GM12878 (cell line): ENCODE results near the gene SPDYC. TPM values are rescaled to one million over a fixed set of nuclear protein-coding genes. Genes with fewer than 3 reads are reported as not detected.

Source experiments
- TAF1 ChIP-seq: IDR thresholded peaks from 2 replicates; pipeline ENCODE4 v1.6.1; 2011; ENCODE audit warnings: mild to moderate bottlenecking, low read depth, low read length, borderline replicate concordance
- microRNA-seq: library from miRNA; unstranded; fragments of <30 nt; microRNA quantifications from one replicate; pipeline ENCODE4, GENCODE V29; 2018
- polyA plus RNA-seq, 11 experiments: library from polyadenylated mRNA; depleted of rRNA in 4 of 11; unstranded in 6 of 11; stranded (reverse) in 5 of 11; fragments of >200 nt; fragmentation: Nextera tagmentation in 4 of 11; fragmentation: Illumina TruSeq in 1 of 11; extraction: Ambion mirVana in 4 of 11; extraction: Trizol in 1 of 11; gene quantifications; 1 replicate in 1 of 11; 2 replicates in 10 of 11; pipeline versions ENCODE4 v1.2.1 to v1.2.3, GENCODE V29; 2011 to 2016; ENCODE audit warnings: inconsistent platforms in 2 of 11, missing spikeins in 2 of 11, low read depth in 1 of 11
- small RNA-seq: library from RNA; depleted of rRNA; stranded (forward); fragments of <200 nt; gene quantifications from one replicate; pipeline ENCODE3, GENCODE V24; 2014
- total RNA-seq, 4 experiments: library from RNA; depleted of rRNA in 3 of 4; stranded (reverse); fragments of >200 nt in 3 of 4; fragmentation: Illumina TruSeq in 1 of 4; extraction: Trizol in 1 of 4; gene quantifications; 2 replicates each; pipeline versions ENCODE4 v1.2.1 to v1.2.3, GENCODE V29; 2013 to 2021

Gene SPDYC
- total and polyA plus RNA-seq, 10 of the 15 experiments (the other 5 are each of a cell fraction or from before 2014, with no cell fraction given), result not detected

GRCh38 chr11:65221026-65221425 is 51.0 kb downstream of the SPDYC start (continued):
- no peak for TF ChIP-seq TAF1
- TF ChIP-seq, all 136 proteins: peak for 0

Small RNA genes lying within 50 kb of the gene (microRNA-seq; reads per million reads assigned to microRNA genes)
- gene MIR6751, result 0.56 reads per million

Small RNA genes lying within 50 kb of the gene (small RNA-seq; reads per million reads assigned to genes)
- not detected for gene HIGD1AP10
- gene PDCL2P2, result not detected
- 0.27 reads per million for gene RNU2-23P

Other genes starting within 250 kb of the SPDYC start
Only the 7 nearest of the 23 such genes appear.
- 213 and 279 TPM in 2 replicates for gene VPS51, start 74.0 kb upstream of the SPDYC start, total RNA-seq (2014; rRNA removed)
- gene VPS51, start 74.0 kb upstream of the SPDYC start, total RNA-seq (2014; rRNA removed; fragmentation: Illumina TruSeq; extraction: Trizol), result 55.8 and 61.6 TPM in 2 replicates
- 130 and 140 TPM in 2 replicates for gene VPS51, start 74.0 kb upstream of the SPDYC start, total RNA-seq (2021)
- gene VPS51, start 74.0 kb upstream of the SPDYC start, polyA plus RNA-seq (2011; rRNA removed), result 37.6 and 91.8 TPM in 2 replicates
- gene VPS51, start 74.0 kb upstream of the SPDYC start, polyA plus RNA-seq (2014; fragmentation: Illumina TruSeq; extraction: Trizol), result 8.9 and 25.1 TPM in 2 replicates
- 1 to 10 TPM; 1.5 to 8.6 TPM for gene VPS51, start 74.0 kb upstream of the SPDYC start, polyA plus RNA-seq (2014; fragmentation: Nextera tagmentation; extraction: Ambion mirVana)
- 123 and 185 TPM in 2 replicates for gene VPS51, start 74.0 kb upstream of the SPDYC start, polyA plus RNA-seq (2014; rRNA removed)
- gene VPS51, start 74.0 kb upstream of the SPDYC start, polyA plus RNA-seq (2016; fragmentation: Nextera tagmentation; extraction: Ambion mirVana), result 10 to 100 TPM; 41.9 to 50.7 TPM
- 29.6 and 32.8 TPM in 2 replicates for gene TM7SF2, start 58.4 kb upstream of the SPDYC start, total RNA-seq (2014; rRNA removed)
- 9.2 and 9.3 TPM in 2 replicates for gene TM7SF2, start 58.4 kb upstream of the SPDYC start, total RNA-seq (2014; rRNA removed; fragmentation: Illumina TruSeq; extraction: Trizol)
- gene TM7SF2, start 58.4 kb upstream of the SPDYC start, total RNA-seq (2021), result 30.2 and 31.2 TPM in 2 replicates
- 4.8 and 11.0 TPM in 2 replicates for gene TM7SF2, start 58.4 kb upstream of the SPDYC start, polyA plus RNA-seq (2011; rRNA removed)
- 4.3 and 11.3 TPM in 2 replicates for gene TM7SF2, start 58.4 kb upstream of the SPDYC start, polyA plus RNA-seq (2014; fragmentation: Illumina TruSeq; extraction: Trizol)
- gene TM7SF2, start 58.4 kb upstream of the SPDYC start, polyA plus RNA-seq (2014; fragmentation: Nextera tagmentation; extraction: Ambion mirVana), result 1 to 10 TPM in 1 of 2 experiments, under 1 TPM in 1; 0.52 to 2.9 TPM
- gene TM7SF2, start 58.4 kb upstream of the SPDYC start, polyA plus RNA-seq (2014; rRNA removed), result 37.9 and 38.2 TPM in 2 replicates
- 10 to 100 TPM; 47.4 to 57.7 TPM for gene TM7SF2, start 58.4 kb upstream of the SPDYC start, polyA plus RNA-seq (2016; fragmentation: Nextera tagmentation; extraction: Ambion mirVana)
- 12.9 and 20.4 TPM in 2 replicates for gene ZNHIT2, start 52.5 kb upstream of the SPDYC start, total RNA-seq (2014; rRNA removed)
- gene ZNHIT2, start 52.5 kb upstream of the SPDYC start, total RNA-seq (2014; rRNA removed; fragmentation: Illumina TruSeq; extraction: Trizol), result 1.3 and 2.0 TPM in 2 replicates
- gene ZNHIT2, start 52.5 kb upstream of the SPDYC start, total RNA-seq (2021), result 15.5 TPM in 2 replicates
- gene ZNHIT2, start 52.5 kb upstream of the SPDYC start, polyA plus RNA-seq (2011; rRNA removed), result 0.27 and 0.88 TPM in 2 replicates
- gene ZNHIT2, start 52.5 kb upstream of the SPDYC start, polyA plus RNA-seq (2014; fragmentation: Illumina TruSeq; extraction: Trizol), result 0.24 TPM in 1 of 2 replicates, not detected in the other
- under 1 TPM in 1 of 2 experiments, not detected in 1; 0.40 TPM for gene ZNHIT2, start 52.5 kb upstream of the SPDYC start, polyA plus RNA-seq (2014; fragmentation: Nextera tagmentation; extraction: Ambion mirVana)
- 15.5 and 18.3 TPM in 2 replicates for gene ZNHIT2, start 52.5 kb upstream of the SPDYC start, polyA plus RNA-seq (2014; rRNA removed)
- gene ZNHIT2, start 52.5 kb upstream of the SPDYC start, polyA plus RNA-seq (2016; fragmentation: Nextera tagmentation; extraction: Ambion mirVana), result 10 to 100 TPM; 17.8 to 18.7 TPM
- gene FAU, start 48.1 kb upstream of the SPDYC start, total RNA-seq (2014; rRNA removed), result 1,083 and 1,263 TPM in 2 replicates
- gene FAU, start 48.1 kb upstream of the SPDYC start, total RNA-seq (2014; rRNA removed; fragmentation: Illumina TruSeq; extraction: Trizol), result 948 and 983 TPM in 2 replicates
- 1,347 and 1,414 TPM in 2 replicates for gene FAU, start 48.1 kb upstream of the SPDYC start, total RNA-seq (2021)
- gene FAU, start 48.1 kb upstream of the SPDYC start, polyA plus RNA-seq (2011; rRNA removed), result 583 and 615 TPM in 2 replicates
- gene FAU, start 48.1 kb upstream of the SPDYC start, polyA plus RNA-seq (2014; fragmentation: Illumina TruSeq; extraction: Trizol), result 129 and 706 TPM in 2 replicates
- gene FAU, start 48.1 kb upstream of the SPDYC start, polyA plus RNA-seq (2014; fragmentation: Nextera tagmentation; extraction: Ambion mirVana), result 100 to 1,000 TPM; 332 to 611 TPM
- 1,208 and 1,582 TPM in 2 replicates for gene FAU, start 48.1 kb upstream of the SPDYC start, polyA plus RNA-seq (2014; rRNA removed)
- gene FAU, start 48.1 kb upstream of the SPDYC start, polyA plus RNA-seq (2016; fragmentation: Nextera tagmentation; extraction: Ambion mirVana), result 1,000 to 10,000 TPM in 1 of 2 experiments, 100 to 1,000 TPM in 1; 997 to 1,103 TPM
- gene MRPL49, start 47.9 kb upstream of the SPDYC start, total RNA-seq (2014; rRNA removed), result 92.8 and 116 TPM in 2 replicates
- 50.2 and 54.6 TPM in 2 replicates for gene MRPL49, start 47.9 kb upstream of the SPDYC start, total RNA-seq (2014; rRNA removed; fragmentation: Illumina TruSeq; extraction: Trizol)
- gene MRPL49, start 47.9 kb upstream of the SPDYC start, total RNA-seq (2021), result 63.5 and 64.2 TPM in 2 replicates
- gene MRPL49, start 47.9 kb upstream of the SPDYC start, polyA plus RNA-seq (2011; rRNA removed), result 36.4 and 63.2 TPM in 2 replicates
- gene MRPL49, start 47.9 kb upstream of the SPDYC start, polyA plus RNA-seq (2014; fragmentation: Illumina TruSeq; extraction: Trizol), result 62.3 and 79.9 TPM in 2 replicates
- gene MRPL49, start 47.9 kb upstream of the SPDYC start, polyA plus RNA-seq (2014; fragmentation: Nextera tagmentation; extraction: Ambion mirVana), result 10 to 100 TPM; 42.0 to 49.8 TPM
- gene MRPL49, start 47.9 kb upstream of the SPDYC start, polyA plus RNA-seq (2014; rRNA removed), result 82.4 and 87.9 TPM in 2 replicates
- 100 to 1,000 TPM; 103 to 106 TPM for gene MRPL49, start 47.9 kb upstream of the SPDYC start, polyA plus RNA-seq (2016; fragmentation: Nextera tagmentation; extraction: Ambion mirVana)
- gene SYVN1, start 35.7 kb upstream of the SPDYC start, total RNA-seq (2014; rRNA removed), result 10.8 and 14.1 TPM in 2 replicates
- gene SYVN1, start 35.7 kb upstream of the SPDYC start, total RNA-seq (2014; rRNA removed; fragmentation: Illumina TruSeq; extraction: Trizol), result 7.8 and 9.0 TPM in 2 replicates
- 55.0 and 63.6 TPM in 2 replicates for gene SYVN1, start 35.7 kb upstream of the SPDYC start, total RNA-seq (2021)
- gene SYVN1, start 35.7 kb upstream of the SPDYC start, polyA plus RNA-seq (2011; rRNA removed), result 5.0 and 10.3 TPM in 2 replicates
- 44.0 and 52.7 TPM in 2 replicates for gene SYVN1, start 35.7 kb upstream of the SPDYC start, polyA plus RNA-seq (2014; fragmentation: Illumina TruSeq; extraction: Trizol)
- 1 to 10 TPM in 1 of 2 experiments, under 1 TPM in 1; 0.79 to 2.6 TPM for gene SYVN1, start 35.7 kb upstream of the SPDYC start, polyA plus RNA-seq (2014; fragmentation: Nextera tagmentation; extraction: Ambion mirVana)
- 29.7 and 36.0 TPM in 2 replicates for gene SYVN1, start 35.7 kb upstream of the SPDYC start, polyA plus RNA-seq (2014; rRNA removed)
- gene SYVN1, start 35.7 kb upstream of the SPDYC start, polyA plus RNA-seq (2016; fragmentation: Nextera tagmentation; extraction: Ambion mirVana), result 10 to 100 TPM; 26.1 to 34.6 TPM
- gene CAPN1, start 11.7 kb downstream of the SPDYC start, total RNA-seq (2014; rRNA removed), result 67.1 and 78.0 TPM in 2 replicates
- gene CAPN1, start 11.7 kb downstream of the SPDYC start, total RNA-seq (2014; rRNA removed; fragmentation: Illumina TruSeq; extraction: Trizol), result 27.4 and 33.0 TPM in 2 replicates
- gene CAPN1, start 11.7 kb downstream of the SPDYC start, total RNA-seq (2021), result 167 and 186 TPM in 2 replicates
- gene CAPN1, start 11.7 kb downstream of the SPDYC start, polyA plus RNA-seq (2011; rRNA removed), result 24.2 and 68.4 TPM in 2 replicates
- 23.6 and 76.6 TPM in 2 replicates for gene CAPN1, start 11.7 kb downstream of the SPDYC start, polyA plus RNA-seq (2014; fragmentation: Illumina TruSeq; extraction: Trizol)
- gene CAPN1, start 11.7 kb downstream of the SPDYC start, polyA plus RNA-seq (2014; fragmentation: Nextera tagmentation; extraction: Ambion mirVana), result 1 to 10 TPM; 2.2 to 7.9 TPM
- gene CAPN1, start 11.7 kb downstream of the SPDYC start, polyA plus RNA-seq (2014; rRNA removed), result 100 and 112 TPM in 2 replicates
- 100 to 1,000 TPM; 103 to 104 TPM for gene CAPN1, start 11.7 kb downstream of the SPDYC start, polyA plus RNA-seq (2016; fragmentation: Nextera tagmentation; extraction: Ambion mirVana)